Glutamatergic neuron (in vitro differentiated cells): ENCODE results near the gene MORC2. TPM values are rescaled to one million over a fixed set of nuclear protein-coding genes. Genes with fewer than 3 reads are reported as not detected.

Experiments
- DNase-seq: peaks from one replicate; pipeline ENCODE4 v3.0.0; 2022
- H3K27ac Mint-ChIP-seq: one replicate; pipeline ENCODE4 v1.8.0; 2020; ENCODE audit warnings: mild to moderate bottlenecking, mixed read lengths, inconsistent platforms; ENCODE audit not compliant: unreplicated experiment
- H3K27me3 Mint-ChIP-seq: one replicate; pipeline ENCODE4 v1.8.0; 2020; ENCODE audit warnings: mild to moderate bottlenecking, moderate library complexity, mixed read lengths, inconsistent platforms; ENCODE audit not compliant: unreplicated experiment
- H3K36me3 Mint-ChIP-seq: one replicate; pipeline ENCODE4 v1.8.0; 2020; ENCODE audit warnings: mild to moderate bottlenecking, mixed read lengths, inconsistent platforms; ENCODE audit not compliant: unreplicated experiment
- H3K4me1 Mint-ChIP-seq: one replicate; pipeline ENCODE4 v1.8.0; 2020; ENCODE audit warnings: mild to moderate bottlenecking, low read depth, mixed read lengths, inconsistent platforms; ENCODE audit not compliant: unreplicated experiment
- H3K4me3 Mint-ChIP-seq: one replicate; pipeline ENCODE4 v1.8.0; 2020; ENCODE audit warnings: mild to moderate bottlenecking, mixed read lengths, inconsistent platforms; ENCODE audit not compliant: unreplicated experiment
- H3K9me3 Mint-ChIP-seq: one replicate; pipeline ENCODE4 v1.8.0; 2020; ENCODE audit warnings: mild to moderate bottlenecking, moderate library complexity, mixed read lengths, inconsistent platforms; ENCODE audit not compliant: unreplicated experiment
- total RNA-seq: library from RNA; stranded (reverse); fragmentation: NEBNext Ultra II Directional; extraction: Animal tissue kit (Norgen Biotek cat#: 25700); gene quantifications from one replicate; pipeline ENCODE4 v1.2.1, GENCODE V29; 2021; ENCODE audit not compliant: unreplicated experiment
- TF ChIP-seq, protein P1 (sequence below): fragments of 200-600 bp; sonication (generic); IDR thresholded peaks from one replicate; pipeline ENCODE4 v1.5.0; 2021; ENCODE audit not compliant: partially characterized antibody, unreplicated experiment

The MORC2 gene
- total RNA-seq, 1 donor from 2014 or later = 72.8 TPM

DNA sequence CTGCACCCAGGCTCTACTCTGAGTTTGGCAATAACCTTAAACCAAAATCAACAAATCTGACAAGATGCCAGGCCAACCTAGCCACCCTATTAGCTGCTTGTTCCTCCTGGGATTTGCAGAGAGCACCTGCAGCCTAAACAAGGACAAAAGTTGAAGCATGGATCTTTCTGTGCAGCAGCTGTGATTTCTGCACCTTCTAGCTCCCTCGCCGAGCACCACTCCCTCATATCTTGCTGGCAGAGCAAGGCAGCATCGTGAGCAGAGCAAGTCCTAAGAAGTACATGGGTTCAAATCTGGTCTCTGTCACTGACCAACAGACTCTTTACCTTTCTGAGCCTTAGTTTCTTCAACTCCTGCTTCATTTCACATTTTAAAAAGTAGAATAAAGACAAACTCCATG is 38.3 kb downstream of the MORC2 start:
- TF ChIP-seq, protein P1, sequence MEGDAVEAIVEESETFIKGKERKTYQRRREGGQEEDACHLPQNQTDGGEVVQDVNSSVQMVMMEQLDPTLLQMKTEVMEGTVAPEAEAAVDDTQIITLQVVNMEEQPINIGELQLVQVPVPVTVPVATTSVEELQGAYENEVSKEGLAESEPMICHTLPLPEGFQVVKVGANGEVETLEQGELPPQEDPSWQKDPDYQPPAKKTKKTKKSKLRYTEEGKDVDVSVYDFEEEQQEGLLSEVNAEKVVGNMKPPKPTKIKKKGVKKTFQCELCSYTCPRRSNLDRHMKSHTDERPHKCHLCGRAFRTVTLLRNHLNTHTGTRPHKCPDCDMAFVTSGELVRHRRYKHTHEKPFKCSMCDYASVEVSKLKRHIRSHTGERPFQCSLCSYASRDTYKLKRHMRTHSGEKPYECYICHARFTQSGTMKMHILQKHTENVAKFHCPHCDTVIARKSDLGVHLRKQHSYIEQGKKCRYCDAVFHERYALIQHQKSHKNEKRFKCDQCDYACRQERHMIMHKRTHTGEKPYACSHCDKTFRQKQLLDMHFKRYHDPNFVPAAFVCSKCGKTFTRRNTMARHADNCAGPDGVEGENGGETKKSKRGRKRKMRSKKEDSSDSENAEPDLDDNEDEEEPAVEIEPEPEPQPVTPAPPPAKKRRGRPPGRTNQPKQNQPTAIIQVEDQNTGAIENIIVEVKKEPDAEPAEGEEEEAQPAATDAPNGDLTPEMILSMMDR = no peak
- no peaks in the 10 kb centered on the region for H3K9me3 Mint-ChIP-seq
- no peak overlapping the region for H3K4me3 Mint-ChIP-seq
- no peaks in the 10 kb centered on the region for H3K4me1 Mint-ChIP-seq
- H3K27me3 Mint-ChIP-seq = peaks cover 7% of the 10 kb centered on the region
- no peak for DNase-seq
- H3K36me3 Mint-ChIP-seq = peaks cover 12% of the 10 kb centered on the region
- no peak overlapping the region for H3K27ac Mint-ChIP-seq

- Mint-ChIP-seq H3K27ac (no peak overlapping the region), H3K4me1 (no peaks in the 10 kb centered on the region), H3K9me3 (no peaks in the 10 kb centered on the region), H3K4me3 (no peak overlapping the region), H3K36me3 (peaks cover 7% of the 10 kb centered on the region), H3K27me3 (peaks cover 7% of the 10 kb centered on the region)
- DNase-seq = no peak
- TF ChIP-seq, protein P1 = no peak
Measured at GRCh38 chr22:30928401-30928800, 40.2 kb downstream of the MORC2 start.

DNA sequence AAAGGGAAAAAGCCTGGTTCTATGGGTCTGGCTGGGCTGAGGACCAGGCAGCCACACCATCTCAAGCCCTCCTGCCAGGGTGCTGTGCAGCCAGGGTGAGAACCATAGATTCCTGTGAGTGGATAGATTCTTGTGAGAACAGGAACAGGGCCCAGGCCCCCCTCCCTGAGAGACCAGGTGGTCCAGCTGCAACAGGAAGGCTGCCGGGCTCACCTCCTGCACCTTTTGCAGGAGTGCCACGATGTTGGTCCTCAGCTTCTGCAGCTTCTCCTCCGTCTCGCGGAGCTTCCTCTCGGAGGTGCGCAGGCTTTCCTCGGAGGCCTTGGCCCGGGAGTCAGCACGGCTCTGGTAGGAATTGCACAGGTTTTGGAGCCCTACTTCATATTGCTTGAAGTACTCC is 40.8 kb downstream of the MORC2 start:
- H3K4me3 Mint-ChIP-seq = no peak overlapping the region
- TF ChIP-seq, protein P1 = no peak
- H3K36me3 Mint-ChIP-seq = peaks cover 6% of the 10 kb centered on the region

DNA sequence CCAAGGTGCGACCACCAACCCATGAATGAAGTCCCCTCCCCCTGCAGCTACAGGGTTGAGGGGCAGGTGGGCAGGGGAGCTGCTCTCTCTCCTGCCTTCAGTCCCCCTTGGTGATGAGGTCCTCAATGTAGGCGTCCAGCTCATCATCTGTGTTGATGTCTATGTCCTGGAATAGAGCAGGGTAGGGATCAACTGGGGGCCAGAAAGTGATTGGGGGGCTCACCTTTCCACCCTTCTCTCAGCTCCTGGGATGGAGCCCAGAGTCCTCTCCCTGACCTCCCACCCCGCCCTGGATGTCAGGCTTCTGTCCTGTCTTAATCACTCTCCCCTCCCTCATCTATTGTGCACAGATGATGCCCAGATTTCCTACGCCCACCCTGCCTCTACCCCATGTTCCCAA is 41.9 kb downstream of the MORC2 start:
- no peaks in the 10 kb centered on the region for H3K4me1 Mint-ChIP-seq
- TF ChIP-seq, protein P1 = no peak
- H3K36me3 Mint-ChIP-seq = peaks cover 6% of the 10 kb centered on the region
- no peaks in the 10 kb centered on the region for H3K9me3 Mint-ChIP-seq
- H3K27me3 Mint-ChIP-seq = peaks cover 6% of the 10 kb centered on the region
- H3K27ac Mint-ChIP-seq = no peak overlapping the region
- no peak overlapping the region for H3K4me3 Mint-ChIP-seq
- no peak for DNase-seq

More for the DNA sequence above, 40.8 kb downstream of the MORC2 start:
- peaks cover 7% of the 10 kb centered on the region for H3K27me3 Mint-ChIP-seq
- H3K27ac Mint-ChIP-seq = no peak overlapping the region
- no peaks in the 10 kb centered on the region for H3K9me3 Mint-ChIP-seq
- no peak for DNase-seq
- H3K4me1 Mint-ChIP-seq = no peaks in the 10 kb centered on the region

DNA sequence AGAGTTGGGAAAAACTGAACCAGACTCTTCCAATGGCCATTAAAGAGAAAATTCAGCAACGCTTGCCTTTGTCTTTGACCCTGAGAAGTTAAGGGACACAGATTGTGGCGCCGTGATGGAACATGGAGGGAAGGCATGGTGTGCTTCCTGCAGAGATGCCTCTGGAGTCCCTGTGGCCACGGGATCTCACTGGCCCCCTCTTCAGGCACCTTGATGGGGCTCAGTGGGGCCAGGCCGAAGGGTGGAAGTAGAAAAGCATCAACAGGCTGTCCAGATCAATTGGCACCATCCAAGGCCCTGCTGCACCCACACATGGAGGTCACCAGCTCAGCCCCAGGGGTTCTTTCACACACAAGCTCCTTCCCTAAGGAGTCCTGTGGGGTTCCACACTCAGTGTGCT is 42.9 kb downstream of the MORC2 start:
- Mint-ChIP-seq H3K9me3 (peaks cover 2% of the 10 kb centered on the region), H3K27me3 (peaks cover 3% of the 10 kb centered on the region), H3K27ac (no peak overlapping the region), H3K36me3 (peaks cover 5% of the 10 kb centered on the region), H3K4me3 (no peak overlapping the region), H3K4me1 (peaks cover 3% of the 10 kb centered on the region)
- TF ChIP-seq, protein P1 = no peak
- DNase-seq = no peak
